ENCODE data around the gene PET100.

PET100 gene

DNA sequence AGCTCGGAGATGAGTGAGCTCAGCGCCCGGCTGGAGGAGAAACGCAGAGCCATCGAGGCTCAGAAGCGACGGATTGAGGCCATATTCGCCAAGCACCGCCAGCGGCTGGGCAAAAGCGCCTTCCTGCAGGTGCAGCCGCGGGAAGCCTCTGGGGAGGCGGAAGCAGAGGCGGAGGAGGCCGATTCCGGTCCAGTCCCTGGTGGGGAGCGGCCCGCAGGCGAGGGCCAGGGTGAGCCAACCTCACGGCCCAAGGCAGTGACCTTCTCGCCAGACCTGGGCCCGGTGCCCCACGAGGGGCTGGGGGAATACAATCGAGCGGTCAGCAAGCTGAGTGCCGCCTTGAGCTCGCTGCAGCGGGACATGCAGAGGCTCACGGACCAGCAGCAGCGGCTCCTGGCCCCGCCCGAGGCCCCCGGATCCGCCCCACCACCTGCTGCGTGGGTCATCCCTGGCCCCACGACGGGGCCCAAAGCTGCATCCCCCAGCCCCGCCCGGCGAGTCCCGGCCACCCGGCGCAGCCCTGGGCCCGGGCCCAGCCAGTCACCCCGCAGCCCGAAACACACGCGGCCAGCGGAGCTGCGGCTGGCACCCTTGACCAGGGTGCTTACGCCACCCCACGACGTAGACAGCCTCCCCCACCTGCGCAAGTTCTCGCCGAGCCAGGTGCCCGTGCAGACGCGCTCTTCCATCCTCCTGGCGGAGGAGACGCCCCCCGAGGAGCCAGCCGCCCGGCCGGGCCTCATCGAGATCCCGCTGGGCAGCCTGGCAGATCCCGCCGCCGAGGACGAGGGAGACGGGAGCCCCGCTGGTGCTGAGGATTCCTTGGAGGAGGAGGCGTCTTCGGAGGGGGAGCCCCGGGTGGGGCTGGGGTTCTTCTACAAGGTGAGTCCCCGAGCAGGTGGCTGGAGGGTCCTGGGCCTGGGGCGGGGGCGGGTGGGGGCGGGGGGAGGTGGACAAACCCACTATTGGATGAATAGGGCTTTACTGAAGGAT is 17.0 kb upstream of the PET100 start:
- no peak for DNase-seq

GRCh38 chr19:7614859-7615741 is 14.5 kb upstream of the PET100 start:
- no peak for DNase-seq

DNA sequence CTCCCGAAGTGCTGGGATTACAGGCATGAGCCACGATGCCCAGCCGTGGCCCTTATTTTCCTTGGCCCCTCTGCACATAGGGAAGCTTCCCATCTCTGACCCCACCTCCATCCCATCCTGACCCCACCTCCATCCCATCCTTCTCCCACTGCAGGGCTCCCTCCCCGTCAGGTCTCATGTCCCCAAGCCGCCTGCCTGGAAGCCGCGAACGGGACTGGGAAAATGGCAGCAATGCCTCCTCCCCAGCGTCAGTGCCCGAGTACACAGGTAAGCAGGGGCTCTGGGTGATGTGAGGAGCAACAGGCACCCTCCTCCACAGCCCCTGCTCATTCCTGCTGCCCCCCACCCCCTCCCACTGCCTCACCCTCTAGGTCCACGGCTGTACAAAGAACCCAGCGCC is 12.4 kb upstream of the PET100 start:
- DNase-seq: no peak

DNA sequence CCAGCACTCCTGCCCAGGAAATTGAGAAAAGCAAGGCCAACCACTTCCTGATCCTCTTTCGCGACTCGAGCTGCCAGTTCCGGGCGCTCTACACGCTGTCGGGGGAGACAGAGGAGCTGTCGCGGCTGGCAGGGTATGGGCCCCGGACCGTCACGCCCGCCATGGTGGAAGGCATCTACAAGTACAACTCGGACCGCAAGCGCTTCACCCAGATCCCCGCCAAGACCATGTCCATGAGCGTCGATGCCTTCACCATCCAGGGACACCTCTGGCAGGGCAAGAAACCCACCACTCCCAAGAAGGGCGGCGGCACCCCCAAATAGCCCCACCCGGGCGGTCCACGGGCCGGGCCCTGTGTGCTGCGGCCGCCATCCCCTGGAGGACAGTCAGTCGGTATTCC is 11.9 kb upstream of the PET100 start:
- DNase-seq: no peak

- no peak for DNase-seq
These were observed 11.2 kb upstream of the PET100 start for GRCh38 chr19:7618348-7618747.

- no peak for DNase-seq
These were observed 10.7 kb upstream of the PET100 start for GRCh38 chr19:7618771-7619510.

GRCh38 chr19:7619671-7620441 is 9.7 kb upstream of the PET100 start:
- no peak for DNase-seq

- DNase-seq: no peak
These were observed 8.9 kb upstream of the PET100 start for GRCh38 chr19:7620442-7621412.

DNA sequence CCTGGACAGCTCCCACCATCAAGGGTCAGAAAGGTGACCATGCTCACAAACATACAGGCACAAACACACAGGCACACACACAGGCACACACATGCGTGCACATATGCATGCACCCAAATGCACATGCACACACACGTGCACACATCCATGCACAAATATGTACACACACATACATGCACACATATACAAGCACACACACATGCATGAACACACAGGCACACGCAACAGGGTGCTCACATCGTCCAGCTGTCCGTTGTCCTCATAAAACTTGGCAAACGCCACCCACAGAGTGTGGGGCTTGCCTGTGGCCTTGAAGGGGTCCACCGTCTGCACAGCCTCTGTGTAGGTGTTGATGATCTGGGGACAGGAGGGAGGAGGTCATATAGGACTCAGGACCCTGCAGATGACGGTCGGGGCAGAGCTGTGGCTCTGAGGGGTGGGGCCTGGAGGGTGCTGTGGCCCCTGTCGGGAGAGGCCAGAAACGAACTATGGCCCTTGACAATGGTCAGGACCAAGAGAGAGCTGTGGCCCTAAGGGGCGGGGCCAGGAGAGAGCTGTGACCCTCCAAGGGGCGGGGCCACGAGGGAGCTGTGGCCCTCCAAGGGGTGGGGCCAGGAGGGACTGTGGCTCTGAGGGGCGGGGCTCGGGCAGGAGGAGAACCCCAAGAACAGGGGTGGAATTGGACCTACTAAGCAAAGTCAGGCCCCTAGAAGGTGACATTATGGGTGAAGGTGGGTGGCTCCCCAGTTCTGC is 6.5 kb upstream of the PET100 start:
- DNase-seq: no peak

DNA sequence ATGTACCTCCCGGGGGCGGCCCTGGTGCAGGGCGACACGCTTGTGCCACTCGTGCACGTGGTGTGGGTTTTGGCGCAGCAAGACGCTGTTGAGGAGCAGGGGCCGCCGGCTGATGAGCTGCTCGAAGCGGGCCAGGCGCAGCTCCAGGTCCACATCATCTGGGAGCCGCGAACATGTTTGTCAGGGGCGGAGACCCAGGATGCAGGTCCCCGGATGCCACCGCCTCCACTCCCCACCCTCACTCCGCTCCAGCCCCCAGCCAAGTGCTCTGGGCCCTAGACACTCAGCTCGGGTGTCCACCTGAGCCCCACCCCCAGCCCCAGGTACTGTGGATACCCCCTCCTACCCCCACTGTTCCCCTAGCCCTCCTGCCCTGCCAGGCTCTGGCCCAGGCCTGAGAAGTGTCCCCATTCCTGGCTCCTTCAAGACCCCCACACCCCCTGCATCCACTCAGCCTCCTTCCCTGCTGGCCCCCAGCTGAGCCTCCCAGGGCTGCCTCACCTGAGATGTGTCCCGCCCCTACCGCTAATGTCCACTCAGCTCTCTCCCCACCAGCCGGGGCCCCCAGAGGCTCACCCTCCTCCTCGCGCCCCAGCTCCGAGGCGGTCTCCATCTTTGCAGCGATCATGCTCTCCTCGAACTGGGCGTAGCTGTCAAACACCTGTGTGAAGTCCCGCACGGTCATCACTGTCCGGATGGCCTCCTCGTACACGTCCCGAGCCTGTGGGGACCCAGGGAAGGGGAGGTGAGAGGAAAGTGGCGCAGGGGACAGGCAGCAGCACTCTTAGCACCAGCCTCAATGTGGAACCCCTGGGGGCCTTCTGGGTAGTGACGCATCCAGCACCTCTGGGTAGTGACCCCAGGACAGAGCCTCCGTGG is 5.6 kb upstream of the PET100 start:
- DNase-seq: no peak

DNA sequence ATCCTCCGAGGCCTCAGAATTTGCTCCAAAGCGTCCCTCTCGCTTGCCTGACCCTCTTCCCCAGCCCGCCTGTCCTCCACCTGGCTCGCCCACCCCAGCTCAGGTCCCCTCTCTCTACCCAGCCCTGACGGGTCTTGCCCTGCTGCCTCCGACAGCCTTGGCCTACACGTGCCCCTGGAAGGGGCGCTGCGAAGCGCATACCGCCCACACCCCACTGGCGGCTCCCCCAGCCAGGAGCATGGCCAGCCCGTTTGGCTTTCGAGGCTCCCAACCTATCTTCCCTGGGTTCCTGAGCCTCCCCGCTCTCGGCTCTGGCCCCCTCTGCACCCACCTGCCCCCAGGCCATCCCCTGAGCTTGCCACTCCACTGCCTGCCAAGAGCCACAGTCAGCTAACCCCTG is 4.8 kb upstream of the PET100 start:
- DNase-seq: no peak

GRCh38 chr19:7625763-7626372 is 3.7 kb upstream of the PET100 start:
- no peak for DNase-seq

- DNase-seq: no peak
These were observed 2.4 kb upstream of the PET100 start for GRCh38 chr19:7627166-7627565.

GRCh38 chr19:7628589-7629311 is 843 bp upstream of the PET100 start:
- DNase-seq: no peak

DNA sequence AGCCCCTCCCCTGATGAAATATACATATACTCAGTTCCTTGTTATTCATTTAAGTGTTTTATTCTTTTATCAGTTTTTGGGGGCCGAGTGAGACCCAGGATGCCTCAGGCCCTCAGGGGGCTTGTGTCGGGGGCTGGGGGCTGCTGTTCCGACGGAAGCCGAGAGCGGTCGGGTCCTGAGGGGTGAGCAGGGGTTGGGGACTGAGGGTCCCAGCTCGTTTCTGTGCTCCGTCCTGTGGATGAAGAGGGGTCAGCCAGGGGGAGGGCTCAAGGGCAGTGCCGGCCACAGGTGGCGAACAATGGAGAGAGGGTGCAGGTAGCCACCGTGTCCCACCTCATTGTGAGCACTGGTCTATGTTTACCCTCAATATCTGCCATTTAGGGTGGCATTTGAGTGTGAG is 2.0 kb downstream of the PET100 start:
- DNase-seq: no peak

- no peak for DNase-seq
These were observed 3.0 kb downstream of the PET100 start for GRCh38 chr19:7632340-7633203.

DNA sequence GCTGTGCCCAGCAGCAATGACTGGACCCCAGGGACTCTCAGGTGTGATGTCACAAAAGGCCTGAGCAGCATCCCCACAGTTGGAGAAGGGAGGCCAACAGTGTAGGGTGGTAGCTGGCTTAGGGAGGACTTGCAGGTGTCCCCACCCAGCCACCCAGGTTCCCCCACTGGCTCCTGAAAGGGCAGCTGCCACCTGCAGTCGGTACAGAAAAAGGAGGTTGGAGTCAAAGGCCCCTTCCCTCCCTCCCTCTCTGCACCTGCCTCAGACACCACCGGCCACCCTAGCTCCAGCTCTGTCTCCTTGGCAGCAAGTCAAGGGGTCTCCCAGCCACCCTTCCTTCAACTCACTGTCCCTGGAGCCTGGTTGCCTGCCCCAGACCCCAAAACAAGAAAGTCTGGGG is 4.1 kb downstream of the PET100 start, which contains the start of gene PCP2:
TSS of gene PCP2 (minus strand) at position 22 of the 400 bp plus-strand sequence. CDS start 262 bp downstream, outside the sequence.
- DNase-seq: no peak

Measured in activated effector memory CD4-positive, alpha-beta T cell treated with Interleukin-2 at 50 U/mL for 16 hours (primary cell).